ENCODE data around the gene EYA4.

Gene EYA4

DNA sequence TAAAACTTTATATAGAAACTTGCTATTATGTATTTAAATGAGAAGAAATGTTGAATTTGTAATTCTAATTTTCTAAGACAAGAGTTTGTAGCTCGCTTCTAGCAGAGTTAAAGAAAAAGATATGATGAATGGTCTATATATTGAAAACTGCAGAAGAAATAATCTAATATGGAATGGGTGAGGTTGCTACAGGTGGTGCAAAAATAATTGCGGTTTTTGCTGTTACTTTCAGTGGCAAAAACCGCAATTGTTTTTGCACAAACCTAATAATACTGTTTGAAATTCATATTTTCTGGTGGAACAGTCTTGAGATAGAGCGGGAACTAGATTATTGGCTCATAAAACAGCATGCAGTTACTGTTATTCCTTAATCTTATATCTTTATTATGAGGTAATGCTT is 23.9 kb downstream of the EYA4 start:
- DNase-seq (ENCODE audit: low read depth), result no peak
- TF ChIP-seq, protein P1, sequence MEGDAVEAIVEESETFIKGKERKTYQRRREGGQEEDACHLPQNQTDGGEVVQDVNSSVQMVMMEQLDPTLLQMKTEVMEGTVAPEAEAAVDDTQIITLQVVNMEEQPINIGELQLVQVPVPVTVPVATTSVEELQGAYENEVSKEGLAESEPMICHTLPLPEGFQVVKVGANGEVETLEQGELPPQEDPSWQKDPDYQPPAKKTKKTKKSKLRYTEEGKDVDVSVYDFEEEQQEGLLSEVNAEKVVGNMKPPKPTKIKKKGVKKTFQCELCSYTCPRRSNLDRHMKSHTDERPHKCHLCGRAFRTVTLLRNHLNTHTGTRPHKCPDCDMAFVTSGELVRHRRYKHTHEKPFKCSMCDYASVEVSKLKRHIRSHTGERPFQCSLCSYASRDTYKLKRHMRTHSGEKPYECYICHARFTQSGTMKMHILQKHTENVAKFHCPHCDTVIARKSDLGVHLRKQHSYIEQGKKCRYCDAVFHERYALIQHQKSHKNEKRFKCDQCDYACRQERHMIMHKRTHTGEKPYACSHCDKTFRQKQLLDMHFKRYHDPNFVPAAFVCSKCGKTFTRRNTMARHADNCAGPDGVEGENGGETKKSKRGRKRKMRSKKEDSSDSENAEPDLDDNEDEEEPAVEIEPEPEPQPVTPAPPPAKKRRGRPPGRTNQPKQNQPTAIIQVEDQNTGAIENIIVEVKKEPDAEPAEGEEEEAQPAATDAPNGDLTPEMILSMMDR (conservative IDR thresholded peaks at IDR 0.05; ENCODE audit: low read depth, low read length), result no peak
- H3K4me3 ChIP-seq (ENCODE audit: low read depth, low read length), result no peak overlapping the region

DNA sequence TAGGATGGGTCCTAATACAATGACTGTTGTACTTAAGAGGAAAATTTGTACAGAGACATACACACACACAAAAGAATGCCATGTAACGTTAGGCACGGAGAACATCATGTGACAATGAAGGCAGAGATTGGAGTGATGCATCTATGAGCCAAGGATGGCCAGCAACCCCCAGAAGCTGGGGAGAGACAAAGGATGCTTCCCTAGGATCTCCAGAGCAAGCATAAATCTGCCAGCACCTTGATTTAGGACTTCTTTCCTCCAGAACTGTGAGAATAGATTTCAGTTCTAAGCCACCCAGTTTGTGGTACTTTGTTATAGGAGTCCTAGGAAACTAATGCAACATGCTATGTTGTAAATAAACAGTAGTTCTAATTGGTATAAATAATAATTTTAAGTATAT is 25.0 kb downstream of the EYA4 start:
- TF ChIP-seq, protein P1 (conservative IDR thresholded peaks at IDR 0.05; ENCODE audit: low read depth, low read length), result no peak
- H3K4me3 ChIP-seq (ENCODE audit: low read depth, low read length), result no peak overlapping the region
- DNase-seq (ENCODE audit: low read depth), result no peak

DNA sequence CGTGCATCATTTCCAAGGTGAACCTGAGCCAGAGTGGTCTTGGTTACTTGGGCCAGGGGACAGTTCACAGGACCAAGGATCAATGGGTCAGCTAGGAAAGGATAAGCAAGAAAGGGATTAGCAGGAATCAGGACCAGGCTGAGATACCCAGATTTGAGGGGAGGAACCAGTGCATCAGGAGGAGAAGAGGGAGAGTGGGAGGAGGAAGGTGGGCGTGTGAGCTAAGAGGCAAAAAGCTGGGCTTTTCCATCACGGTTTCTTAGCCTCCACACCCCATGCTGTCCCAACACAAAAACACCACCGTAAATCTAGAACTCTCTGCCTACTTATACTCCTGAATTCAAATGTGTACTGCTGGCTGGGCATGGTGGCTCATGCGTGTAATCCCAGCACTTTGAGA is 27.5 kb downstream of the EYA4 start:
- TF ChIP-seq, protein P1 (conservative IDR thresholded peaks at IDR 0.05; ENCODE audit: low read depth, low read length), result no peak

DNA sequence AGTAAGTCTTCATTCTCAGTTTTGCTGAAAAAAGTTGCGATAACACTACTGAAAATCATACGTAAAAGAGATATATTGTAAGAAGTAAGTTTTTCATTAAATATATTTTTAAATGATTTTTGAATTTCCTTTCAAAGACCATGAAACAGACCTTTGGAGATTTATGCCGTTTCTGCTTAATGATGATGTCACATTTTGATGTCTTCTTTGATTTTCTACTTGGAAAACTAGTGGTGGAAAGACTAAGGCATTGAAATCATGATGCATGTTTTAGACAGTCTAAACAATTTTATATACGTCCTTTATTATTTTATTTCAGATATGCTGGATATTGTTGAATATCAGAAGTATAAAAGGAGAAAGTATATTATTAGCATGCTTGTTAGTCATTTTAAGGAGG is 33.7 kb downstream of the EYA4 start:
- H3K4me3 ChIP-seq (ENCODE audit: low read depth, low read length), result no peak overlapping the region
- TF ChIP-seq, protein P1 (conservative IDR thresholded peaks at IDR 0.05; ENCODE audit: low read depth, low read length), result no peak
- no peak for DNase-seq (ENCODE audit: low read depth)

More for the DNA sequence above, 27.5 kb downstream of the EYA4 start:
- DNase-seq (ENCODE audit: low read depth), result no peak
- H3K4me3 ChIP-seq (ENCODE audit: low read depth, low read length), result no peak overlapping the region

DNA sequence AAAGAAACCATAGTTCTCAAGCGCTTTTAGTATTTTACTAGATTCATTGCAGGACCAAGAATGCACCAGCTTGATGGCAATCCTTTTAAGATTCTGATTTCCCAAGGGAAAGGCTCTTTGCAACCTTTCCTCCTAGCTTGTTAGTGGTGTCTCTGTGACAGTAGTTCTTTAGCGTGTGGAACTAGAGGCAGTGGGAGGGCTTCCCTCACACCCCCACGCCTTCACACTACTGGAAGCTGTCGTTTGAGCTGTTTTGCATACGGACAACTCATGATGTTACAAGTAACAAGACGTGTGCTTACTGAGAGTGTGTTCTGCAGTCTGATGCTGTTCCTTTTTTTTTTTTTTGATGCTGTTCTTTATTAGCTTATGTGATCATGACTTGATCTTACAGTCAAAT is 34.1 kb downstream of the EYA4 start:
- no peak overlapping the region for H3K4me3 ChIP-seq (ENCODE audit: low read depth, low read length)
- TF ChIP-seq, protein P1 (conservative IDR thresholded peaks at IDR 0.05; ENCODE audit: low read depth, low read length), result no peak
- DNase-seq (ENCODE audit: low read depth), result no peak

DNA sequence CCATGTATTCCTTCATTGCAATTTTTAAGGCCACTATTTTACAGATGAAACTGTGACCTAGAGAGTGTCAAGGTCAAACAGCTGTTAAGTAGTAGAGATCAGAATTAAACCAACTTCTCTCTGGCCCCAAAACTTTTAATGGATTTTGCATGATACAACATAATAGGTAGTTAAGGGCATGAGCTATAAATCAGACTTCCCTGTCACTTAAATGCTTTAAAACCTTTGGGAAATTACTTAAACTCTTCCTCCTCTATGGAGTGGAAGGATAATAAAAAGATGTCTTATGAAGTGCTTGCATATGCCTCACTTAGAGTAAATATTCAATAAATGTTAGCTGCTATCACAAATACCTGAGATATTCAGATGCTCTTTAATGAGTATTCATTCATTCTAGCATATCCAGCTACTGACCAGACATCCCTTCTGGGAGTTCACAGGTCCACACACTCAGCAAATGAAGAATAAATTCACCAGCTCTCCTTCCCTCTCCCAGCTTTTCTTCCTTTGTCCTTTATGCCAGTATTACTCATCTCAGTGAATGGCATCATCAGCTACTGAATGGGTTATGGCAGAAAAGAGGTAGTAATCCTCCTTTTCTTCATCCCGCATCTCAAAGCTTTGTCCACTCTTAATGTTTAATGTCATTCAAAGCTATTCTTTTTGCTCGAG is 36.2 kb downstream of the EYA4 start:
- TF ChIP-seq, protein P1 (conservative IDR thresholded peaks at IDR 0.05; ENCODE audit: low read depth, low read length), result no peak
- DNase-seq (ENCODE audit: low read depth), result no peak
- no peak overlapping the region for H3K4me3 ChIP-seq (ENCODE audit: low read depth, low read length)

DNA sequence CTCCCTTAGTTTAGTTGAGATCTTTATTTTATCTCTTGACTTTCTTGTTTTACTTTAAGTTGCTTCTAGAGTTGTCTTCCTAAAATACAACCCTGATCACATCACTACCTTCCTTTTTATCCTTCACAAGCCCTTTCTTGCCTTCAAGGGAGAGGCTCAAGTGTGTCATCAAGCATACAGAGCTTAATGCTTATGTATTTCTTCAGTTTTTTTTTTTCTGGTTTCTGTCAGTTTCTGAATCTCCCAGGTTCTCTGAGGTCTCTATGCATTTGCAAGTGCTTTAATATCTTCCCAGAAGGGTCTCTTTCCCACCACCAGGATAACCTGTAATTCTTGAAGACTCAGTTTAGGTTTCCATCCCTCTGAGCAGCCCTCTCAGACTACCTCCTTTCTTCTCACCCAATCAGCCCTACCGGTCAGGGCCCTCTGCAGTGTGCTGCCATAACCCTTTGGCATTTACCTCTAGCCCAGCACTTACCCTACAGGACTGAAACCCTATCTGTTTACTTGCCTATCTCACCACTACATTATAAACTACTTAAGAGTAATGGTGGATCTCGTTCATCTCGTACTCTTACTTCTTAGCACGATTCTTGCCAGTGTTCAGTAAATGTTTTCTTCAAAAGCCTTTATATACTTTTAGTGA is 36.9 kb downstream of the EYA4 start:
- no peak for DNase-seq (ENCODE audit: low read depth)
- no peak overlapping the region for H3K4me3 ChIP-seq (ENCODE audit: low read depth, low read length)
- TF ChIP-seq, protein P1 (conservative IDR thresholded peaks at IDR 0.05; ENCODE audit: low read depth, low read length), result no peak
